ENCODE data around the gene SH3RF1. TPM values are rescaled to one million over a fixed set of nuclear protein-coding genes. Genes with fewer than 3 reads are reported as not detected.

The SH3RF1 gene
- total RNA-seq, 1 experiment from 2014 or later: 59.5 TPM

DNA sequence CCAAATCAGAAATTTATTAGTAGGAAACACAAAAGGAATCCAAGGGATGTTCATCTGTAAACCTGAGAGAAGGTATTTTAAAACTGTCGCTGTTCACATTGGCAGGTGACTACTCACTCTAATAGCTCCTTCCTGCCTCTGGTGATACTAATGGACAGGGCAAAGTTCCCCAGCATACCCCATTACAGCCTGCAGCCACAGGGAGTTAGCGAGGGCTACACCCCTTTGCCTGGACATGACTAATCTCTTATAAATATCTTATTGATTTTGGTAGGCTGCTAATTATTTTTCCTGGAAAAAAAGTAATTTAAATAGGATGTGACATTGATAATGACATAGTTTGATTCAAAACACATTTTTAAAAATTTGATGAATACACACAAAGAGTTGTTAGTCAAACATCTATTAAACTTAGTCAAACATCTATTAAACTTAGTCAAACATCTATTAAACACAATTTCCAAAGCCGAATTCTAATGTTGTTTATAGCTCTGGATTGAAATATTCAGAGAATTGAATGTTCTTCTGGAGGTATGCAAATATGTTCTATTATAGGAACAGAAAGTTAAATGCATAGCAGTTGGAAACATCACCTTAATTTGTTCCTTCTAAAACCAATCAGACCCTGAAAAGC, 177.8 kb downstream of the SH3RF1 start:
- RAD21 ChIA-PET (ENCODE audit: low non-redundant PET in 1 of 2, low total read pairs in 2 of 2, uncharacterized antibody in 2 of 2, unreplicated experiment in 2 of 2): no interaction called here
- Histone ChIP-seq H3K9me3 (ENCODE audit: control insufficient read depth in 1 of 2, insufficient read depth in 1 of 2, low read depth in 1 of 2, low read length in 2 of 2) (peaks cover 3 to 7% of the 10 kb centered on the region in 2 experiments; a peak in 1 of 4 replicates), H2AFZ (ENCODE audit: low read depth, low read length, poor library complexity, severe bottlenecking) (no peak overlapping the region), H3K36me3 (ENCODE audit: control insufficient read depth in 1 of 2, insufficient read depth in 2 of 2, low read length in 2 of 2) (peaks cover 10 to 56% of the 10 kb centered on the region in 2 experiments), H3K9ac (ENCODE audit: low read length) (no peak overlapping the region), H3K4me1 (ENCODE audit: control insufficient read depth in 1 of 2, insufficient read depth in 2 of 2, low read length in 2 of 2) (no peaks in the 10 kb centered on the region), H3K4me2 (ENCODE audit: low read length) (no peak overlapping the region), H3K9me2 (ENCODE audit: insufficient read depth) (no peaks in the 10 kb centered on the region), H3K27me3 (ENCODE audit: insufficient read depth, low read length) (no peaks in the 10 kb centered on the region), H3K79me2 (ENCODE audit: insufficient read depth, low read length) (no peaks in the 10 kb centered on the region; the same call in 1 of the 2 replicates), H3K27ac (ENCODE audit: low read depth, low read length) (no peak overlapping the region), H3K4me3 (replicated peaks in 1 of 2; ENCODE audit: low read depth in 1 of 2, low read length in 2 of 2) (no peak overlapping the region), H4K20me1 (ENCODE audit: insufficient read depth) (no peaks in the 10 kb centered on the region)
- BruUV-seq (replicated peaks): no TSS peak
- DNase-seq (ENCODE audit: low read depth, low spot score) (no peak), ATAC-seq (no peak)
- POLR2A ChIA-PET: no interaction called here
- CTCF ChIA-PET: no interaction called here
- no peak for TF ChIP-seq POLR2A (IDR thresholded peaks at IDR 0.05; ENCODE audit: borderline replicate concordance, extremely low read depth, insufficient read depth, insufficient read length)
- TF ChIP-seq YY1 (IDR thresholded peaks at IDR 0.05; ENCODE audit: extremely low read depth, insufficient replicate concordance, low read depth, low read length): no peak
- TF ChIP-seq POLR2AphosphoS5 (IDR thresholded peaks at IDR 0.05; ENCODE audit: low read depth, low read length): no peak
- no peak for TF ChIP-seq SIN3A (IDR thresholded peaks at IDR 0.05; ENCODE audit: low read depth)
- no peak for TF ChIP-seq ZNF274 (IDR thresholded peaks at IDR 0.05; ENCODE audit: low read depth, low read length)
- no peak for TF ChIP-seq RAD21 (IDR thresholded peaks at IDR 0.05; ENCODE audit: low read depth)
- no peak for TF ChIP-seq ZFX (IDR thresholded peaks at IDR 0.05)
- TF ChIP-seq, protein P1, sequence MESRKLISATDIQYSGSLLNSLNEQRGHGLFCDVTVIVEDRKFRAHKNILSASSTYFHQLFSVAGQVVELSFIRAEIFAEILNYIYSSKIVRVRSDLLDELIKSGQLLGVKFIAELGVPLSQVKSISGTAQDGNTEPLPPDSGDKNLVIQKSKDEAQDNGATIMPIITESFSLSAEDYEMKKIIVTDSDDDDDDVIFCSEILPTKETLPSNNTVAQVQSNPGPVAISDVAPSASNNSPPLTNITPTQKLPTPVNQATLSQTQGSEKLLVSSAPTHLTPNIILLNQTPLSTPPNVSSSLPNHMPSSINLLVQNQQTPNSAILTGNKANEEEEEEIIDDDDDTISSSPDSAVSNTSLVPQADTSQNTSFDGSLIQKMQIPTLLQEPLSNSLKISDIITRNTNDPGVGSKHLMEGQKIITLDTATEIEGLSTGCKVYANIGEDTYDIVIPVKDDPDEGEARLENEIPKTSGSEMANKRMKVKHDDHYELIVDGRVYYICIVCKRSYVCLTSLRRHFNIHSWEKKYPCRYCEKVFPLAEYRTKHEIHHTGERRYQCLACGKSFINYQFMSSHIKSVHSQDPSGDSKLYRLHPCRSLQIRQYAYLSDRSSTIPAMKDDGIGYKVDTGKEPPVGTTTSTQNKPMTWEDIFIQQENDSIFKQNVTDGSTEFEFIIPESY (IDR thresholded peaks at IDR 0.05; ENCODE audit: extremely low read depth, insufficient replicate concordance, low read length): no peak
- TF ChIP-seq, protein P2, sequence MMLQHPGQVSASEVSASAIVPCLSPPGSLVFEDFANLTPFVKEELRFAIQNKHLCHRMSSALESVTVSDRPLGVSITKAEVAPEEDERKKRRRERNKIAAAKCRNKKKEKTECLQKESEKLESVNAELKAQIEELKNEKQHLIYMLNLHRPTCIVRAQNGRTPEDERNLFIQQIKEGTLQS (IDR thresholded peaks at IDR 0.05): no peak
- TF ChIP-seq ELF1 (IDR thresholded peaks at IDR 0.05; ENCODE audit: borderline replicate concordance, low read depth): no peak
- TF ChIP-seq TCF7L2 (IDR thresholded peaks at IDR 0.05; ENCODE audit: borderline replicate concordance, extremely low read depth, insufficient read depth, insufficient read length): no peak
- TF ChIP-seq FOSL1 (IDR thresholded peaks at IDR 0.05; ENCODE audit: low read depth): no peak
- no peak for TF ChIP-seq EZH2phosphoT487 (IDR thresholded peaks at IDR 0.05; ENCODE audit: borderline replicate concordance)
- TF ChIP-seq, protein P3, sequence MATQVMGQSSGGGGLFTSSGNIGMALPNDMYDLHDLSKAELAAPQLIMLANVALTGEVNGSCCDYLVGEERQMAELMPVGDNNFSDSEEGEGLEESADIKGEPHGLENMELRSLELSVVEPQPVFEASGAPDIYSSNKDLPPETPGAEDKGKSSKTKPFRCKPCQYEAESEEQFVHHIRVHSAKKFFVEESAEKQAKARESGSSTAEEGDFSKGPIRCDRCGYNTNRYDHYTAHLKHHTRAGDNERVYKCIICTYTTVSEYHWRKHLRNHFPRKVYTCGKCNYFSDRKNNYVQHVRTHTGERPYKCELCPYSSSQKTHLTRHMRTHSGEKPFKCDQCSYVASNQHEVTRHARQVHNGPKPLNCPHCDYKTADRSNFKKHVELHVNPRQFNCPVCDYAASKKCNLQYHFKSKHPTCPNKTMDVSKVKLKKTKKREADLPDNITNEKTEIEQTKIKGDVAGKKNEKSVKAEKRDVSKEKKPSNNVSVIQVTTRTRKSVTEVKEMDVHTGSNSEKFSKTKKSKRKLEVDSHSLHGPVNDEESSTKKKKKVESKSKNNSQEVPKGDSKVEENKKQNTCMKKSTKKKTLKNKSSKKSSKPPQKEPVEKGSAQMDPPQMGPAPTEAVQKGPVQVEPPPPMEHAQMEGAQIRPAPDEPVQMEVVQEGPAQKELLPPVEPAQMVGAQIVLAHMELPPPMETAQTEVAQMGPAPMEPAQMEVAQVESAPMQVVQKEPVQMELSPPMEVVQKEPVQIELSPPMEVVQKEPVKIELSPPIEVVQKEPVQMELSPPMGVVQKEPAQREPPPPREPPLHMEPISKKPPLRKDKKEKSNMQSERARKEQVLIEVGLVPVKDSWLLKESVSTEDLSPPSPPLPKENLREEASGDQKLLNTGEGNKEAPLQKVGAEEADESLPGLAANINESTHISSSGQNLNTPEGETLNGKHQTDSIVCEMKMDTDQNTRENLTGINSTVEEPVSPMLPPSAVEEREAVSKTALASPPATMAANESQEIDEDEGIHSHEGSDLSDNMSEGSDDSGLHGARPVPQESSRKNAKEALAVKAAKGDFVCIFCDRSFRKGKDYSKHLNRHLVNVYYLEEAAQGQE (IDR thresholded peaks at IDR 0.05; ENCODE audit: low read depth): no peak
- intact Hi-C loops (cut with micrococcal nuclease): no loop called here
